ENCODE data around the gene PLD5.

Gene PLD5

DNA sequence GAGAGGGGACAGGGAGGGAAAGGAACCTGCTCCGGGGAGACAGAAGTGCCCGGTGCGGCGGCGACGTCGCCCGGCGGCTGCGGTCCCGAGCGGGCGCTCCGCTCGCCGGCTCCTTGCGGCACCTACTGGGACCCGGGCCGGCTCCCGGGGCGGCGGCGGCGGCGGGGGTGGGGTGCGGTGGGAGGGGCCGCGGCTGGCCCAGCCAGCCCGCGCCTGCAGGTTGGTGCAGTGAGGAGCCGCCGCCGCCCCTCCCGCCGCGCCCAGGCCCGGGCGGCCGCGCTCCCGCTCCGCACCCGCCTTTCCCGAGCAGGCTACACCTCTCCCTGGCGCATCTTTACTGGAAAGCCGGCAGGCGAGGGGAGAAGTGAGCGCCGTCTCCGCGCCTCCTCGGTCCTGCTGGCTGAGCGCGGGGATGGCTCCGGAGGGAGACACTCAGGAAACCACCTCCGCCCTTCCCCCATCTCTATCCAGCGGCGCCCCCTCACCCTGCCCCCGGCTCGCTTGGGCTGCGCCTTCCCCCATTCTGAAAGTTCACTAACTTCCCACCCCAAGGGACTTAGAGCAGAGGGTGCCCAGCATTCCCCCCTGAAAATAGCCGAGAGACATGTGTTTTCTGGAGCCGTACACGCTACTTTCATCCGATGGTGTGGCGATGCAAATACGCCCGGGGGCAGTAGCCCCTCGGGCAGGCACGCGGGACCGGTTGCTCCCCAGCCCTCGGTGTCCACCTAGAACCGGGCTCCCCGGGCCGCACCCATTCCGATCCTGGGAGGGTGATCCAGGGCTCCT is at the start of gene PLD5:
TSS of gene PLD5 (minus strand) at position 127 of the 789 bp plus-strand sequence.
- DNase-seq (ENCODE audit: low read depth in 4 of 4, low spot score in 1 of 4), result no peak

DNA sequence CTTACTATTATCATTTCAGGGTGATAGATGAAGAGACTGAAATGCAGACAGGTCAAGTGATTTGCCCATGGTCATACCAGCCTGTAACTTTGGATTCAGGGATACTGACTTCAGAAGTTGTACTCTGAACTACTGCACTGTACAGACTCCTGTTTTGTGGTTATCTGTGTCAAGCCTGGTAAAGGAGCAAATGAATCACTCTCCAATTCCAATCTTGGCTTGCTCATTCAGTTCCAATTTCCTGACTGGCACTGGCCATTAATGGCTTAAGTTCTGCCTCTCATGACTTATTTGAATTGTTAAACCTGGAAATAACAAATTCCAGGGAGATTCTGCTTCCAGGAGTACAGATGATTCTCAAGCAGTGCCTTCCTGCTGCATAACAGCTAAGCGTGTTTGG is 45.4 kb upstream of the PLD5 start:
- no peak for DNase-seq (ENCODE audit: low read depth in 4 of 4, low spot score in 1 of 4)

DNA sequence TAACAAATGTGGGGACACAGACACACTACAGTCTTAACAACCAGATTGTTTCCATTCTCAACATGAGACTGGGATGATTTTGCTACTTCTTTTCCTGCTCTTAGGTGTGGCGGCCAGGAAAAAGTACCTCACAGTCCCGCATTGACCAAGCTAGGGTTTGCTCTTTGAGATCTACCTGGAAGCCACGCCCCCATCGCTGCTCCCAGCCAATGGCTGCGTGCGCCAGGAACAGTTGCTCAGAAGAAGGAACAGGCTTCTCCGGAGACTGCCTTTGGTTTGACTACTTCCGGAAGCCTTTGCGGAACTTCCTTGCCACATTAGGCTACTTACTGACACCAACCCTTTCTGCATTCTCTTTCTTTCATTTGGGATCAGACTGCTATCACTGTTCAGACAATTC is 44.2 kb upstream of the PLD5 start:
- no peak for DNase-seq (ENCODE audit: low read depth in 4 of 4, low spot score in 1 of 4)

DNA sequence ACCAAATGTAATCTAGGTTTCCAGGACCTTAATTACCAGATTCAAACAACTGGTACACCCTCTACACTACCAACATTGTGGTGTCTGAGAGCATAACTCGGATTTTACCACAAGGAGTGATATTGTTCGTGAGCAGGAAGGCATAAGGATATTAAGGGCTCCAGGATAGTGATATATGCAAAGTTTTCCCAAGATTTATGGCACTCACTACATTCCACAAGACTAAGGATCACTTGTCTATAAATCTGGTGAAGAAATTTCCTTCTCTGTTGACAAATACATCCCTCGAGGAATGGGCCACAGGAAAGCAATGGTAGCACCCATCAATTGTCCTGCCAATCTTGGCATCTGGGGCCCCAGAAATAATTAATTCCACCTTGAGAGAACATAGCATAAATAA is 43.1 kb upstream of the PLD5 start:
- DNase-seq (ENCODE audit: low read depth in 4 of 4, low spot score in 1 of 4), result no peak

DNA sequence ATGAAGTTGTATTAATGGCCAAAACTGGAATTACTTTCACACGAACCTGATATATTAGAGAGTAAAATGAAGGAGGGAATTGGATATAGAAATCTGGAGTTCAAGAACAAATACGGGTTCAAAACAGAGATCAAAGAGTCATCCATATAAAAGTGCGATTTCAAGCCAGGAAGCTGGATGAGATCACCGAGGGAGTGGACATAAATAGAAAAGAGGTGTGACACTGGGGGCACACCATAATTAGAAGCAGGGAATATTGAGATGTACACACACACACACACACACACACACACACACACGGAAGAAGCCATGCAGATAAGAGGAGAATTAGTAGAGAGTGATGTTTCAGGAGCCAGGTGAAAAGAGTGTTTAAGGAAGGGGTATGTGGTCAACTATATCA is 32.3 kb upstream of the PLD5 start:
- no peak for DNase-seq (ENCODE audit: low read depth in 4 of 4, low spot score in 1 of 4)

DNA sequence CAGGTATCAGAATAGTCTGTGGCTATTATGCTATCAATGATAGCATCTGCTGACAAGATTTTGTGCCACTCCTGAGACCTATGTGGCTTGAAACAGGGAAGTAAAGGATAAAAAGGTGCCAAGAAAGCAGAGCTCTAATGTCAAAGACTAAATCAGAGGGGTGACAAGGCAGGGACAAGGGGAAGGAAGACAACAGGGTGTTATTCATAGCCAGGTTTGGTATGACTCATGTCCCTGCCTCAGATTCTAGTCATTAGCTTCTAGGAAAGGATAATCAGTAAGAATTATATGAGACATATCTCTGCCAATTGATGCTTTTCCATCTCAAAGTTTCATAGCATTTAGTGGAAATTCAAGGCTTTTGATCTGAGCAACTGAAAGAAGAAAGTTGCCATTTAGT is 31.8 kb upstream of the PLD5 start:
- DNase-seq (ENCODE audit: low read depth in 4 of 4, low spot score in 1 of 4), result no peak

DNA sequence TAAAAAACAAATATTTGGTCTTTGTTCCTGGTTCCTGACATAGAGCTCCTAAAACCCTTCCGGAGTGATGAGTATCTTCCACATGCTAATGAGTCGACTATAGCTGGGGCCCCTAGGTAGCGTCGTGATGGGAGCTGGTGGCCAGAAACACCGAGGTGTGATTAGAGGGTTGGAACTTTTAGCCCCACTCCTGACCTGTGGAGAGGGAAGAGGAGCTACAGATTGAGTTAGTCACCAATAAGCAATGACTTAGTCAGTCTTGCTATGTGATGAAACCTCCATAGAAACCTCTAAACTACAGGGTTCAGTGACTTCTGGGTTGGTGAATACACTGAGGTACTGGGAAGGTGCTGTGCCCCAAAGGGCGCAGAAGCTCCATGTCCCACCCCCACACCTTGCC is 30.1 kb upstream of the PLD5 start:
- DNase-seq (ENCODE audit: low read depth in 4 of 4, low spot score in 1 of 4), result no peak

DNA sequence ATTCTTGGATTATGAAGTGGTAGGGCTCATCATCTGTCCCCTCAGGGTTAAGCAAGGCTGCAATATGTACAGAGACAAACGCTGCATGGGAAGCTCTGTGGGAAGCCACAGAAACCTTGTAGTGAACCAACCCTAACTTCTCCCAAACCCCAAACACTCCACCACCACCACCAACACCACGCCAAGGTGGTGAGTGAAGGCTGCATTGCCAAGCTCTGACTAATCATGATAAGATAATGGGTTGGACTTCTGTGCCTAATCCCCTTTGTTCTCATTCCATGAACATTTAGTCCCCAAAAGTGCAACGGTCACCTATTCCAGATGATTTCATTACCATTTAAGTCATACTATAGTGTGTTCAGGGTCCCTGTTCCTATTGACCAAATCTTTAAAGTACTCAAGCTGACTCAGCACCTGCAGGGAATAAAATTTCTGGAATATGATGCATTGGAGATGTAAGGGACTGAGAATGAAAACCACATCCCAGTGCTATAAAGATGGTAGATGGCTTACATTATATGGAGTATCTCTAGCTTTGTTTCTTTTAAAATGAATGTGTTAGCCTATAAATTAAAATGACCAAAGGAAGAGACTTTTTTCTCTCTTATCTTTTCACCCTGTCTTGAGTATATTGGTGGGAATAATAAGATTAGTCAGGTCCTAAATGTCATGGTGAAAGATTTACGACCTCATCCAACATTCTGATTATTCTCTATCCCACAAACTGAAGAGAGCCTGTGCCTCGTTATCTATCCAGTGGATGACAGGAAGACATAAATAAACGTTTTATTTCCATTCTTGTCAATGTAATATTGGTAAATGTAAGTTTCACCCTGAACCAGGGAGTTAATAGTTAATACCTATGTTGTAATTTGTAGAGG is 22.6 kb upstream of the PLD5 start:
- DNase-seq (ENCODE audit: low read depth in 4 of 4, low spot score in 1 of 4), result no peak

DNA sequence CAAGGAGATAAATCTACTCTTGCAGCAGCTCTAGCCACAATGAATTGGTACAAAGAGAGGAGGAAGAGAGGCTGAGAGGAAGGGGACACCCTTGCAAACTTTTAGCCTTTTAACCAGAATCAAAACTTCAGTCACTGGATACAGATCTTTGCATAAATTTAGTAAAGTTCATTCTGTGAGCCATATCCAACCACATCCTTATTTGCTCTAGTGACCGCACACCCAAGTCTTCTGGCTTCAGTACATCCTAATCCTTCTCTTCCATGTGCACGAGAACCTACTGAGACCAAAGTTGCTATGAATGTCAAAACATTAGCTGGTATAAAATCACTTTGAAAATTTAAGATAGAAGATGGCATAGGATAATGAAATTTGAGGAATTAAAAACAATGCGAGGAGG is 21.9 kb upstream of the PLD5 start:
- no peak for DNase-seq (ENCODE audit: low read depth in 4 of 4, low spot score in 1 of 4)

DNA sequence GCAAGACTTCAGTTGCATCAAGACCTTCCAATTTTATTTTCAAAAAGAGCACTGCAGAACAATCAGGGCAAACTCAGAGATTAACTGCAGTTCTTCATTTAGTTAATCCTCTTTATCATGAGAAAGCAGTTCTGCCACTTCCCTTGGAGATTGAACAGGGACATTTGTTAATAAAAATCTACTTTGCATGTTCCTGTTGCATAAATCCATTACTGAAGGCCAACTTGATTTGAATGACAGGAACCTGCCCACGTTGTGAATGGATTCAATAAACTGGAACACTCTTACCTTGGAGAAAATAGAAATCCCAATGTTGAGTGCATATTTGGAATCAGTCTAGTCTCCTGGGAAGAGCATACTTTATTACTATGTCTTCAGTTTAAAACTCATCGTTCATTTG is 19.6 kb upstream of the PLD5 start:
- no peak for DNase-seq (ENCODE audit: low read depth in 4 of 4, low spot score in 1 of 4)

DNA sequence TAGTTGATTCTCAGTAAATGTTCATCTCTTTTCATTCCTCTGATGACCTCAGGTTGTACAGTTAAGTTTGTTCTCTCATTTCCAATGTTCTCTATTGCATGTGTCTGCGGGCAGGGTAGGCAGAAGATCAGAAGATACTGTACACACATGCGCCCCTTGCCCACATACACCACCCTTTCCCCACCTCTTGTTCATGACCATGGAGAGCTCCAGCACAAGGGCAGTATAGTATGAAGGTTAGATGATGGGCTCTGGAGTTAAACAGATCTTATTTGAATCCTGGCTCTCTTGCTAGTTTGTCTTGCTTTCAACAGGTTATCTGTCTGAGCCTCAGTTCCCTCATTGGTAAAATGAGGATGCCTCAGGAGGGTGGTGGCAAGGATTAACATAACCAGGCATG is 17.8 kb upstream of the PLD5 start:
- no peak for DNase-seq (ENCODE audit: low read depth in 4 of 4, low spot score in 1 of 4)

DNA sequence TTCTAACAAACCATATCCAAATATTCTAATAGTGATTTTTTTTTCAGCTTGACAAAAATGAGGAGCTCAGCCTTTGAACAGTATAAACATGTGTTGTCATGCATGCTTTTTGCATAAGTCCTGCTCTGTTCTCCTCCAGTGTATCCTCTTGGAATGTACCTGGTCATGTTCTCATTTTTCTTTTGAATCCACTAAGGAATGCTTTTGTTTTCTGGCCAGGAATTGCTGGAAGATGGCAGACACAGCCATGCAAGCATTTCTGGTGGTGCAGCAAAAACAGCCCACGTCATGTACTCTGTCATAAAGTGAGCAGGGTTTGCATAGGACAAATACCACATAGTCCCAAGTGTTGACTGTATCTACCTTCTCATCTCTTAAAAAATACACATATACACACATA is 11.5 kb upstream of the PLD5 start:
- no peak for DNase-seq (ENCODE audit: low read depth in 4 of 4, low spot score in 1 of 4)

DNA sequence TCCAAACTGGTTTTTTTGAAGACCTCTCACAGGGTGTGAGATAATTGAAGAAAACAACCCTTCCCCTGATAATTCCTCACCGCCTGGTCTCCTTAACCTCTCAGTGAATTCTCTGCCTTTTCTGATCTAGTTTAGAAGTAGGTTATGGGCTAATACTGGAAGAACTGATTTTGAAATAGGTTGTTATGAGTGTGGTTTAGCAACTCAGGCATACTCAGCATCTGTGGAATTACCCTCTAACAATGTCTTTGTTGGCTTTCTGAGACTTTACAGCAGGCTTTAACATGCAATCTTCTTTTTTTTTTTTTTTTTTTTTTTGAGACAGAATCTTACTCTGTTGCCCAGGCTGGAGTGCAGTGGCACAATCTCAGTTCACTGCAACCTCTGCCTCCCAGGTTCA is 10.3 kb upstream of the PLD5 start:
- no peak for DNase-seq (ENCODE audit: low read depth in 4 of 4, low spot score in 1 of 4)

DNA sequence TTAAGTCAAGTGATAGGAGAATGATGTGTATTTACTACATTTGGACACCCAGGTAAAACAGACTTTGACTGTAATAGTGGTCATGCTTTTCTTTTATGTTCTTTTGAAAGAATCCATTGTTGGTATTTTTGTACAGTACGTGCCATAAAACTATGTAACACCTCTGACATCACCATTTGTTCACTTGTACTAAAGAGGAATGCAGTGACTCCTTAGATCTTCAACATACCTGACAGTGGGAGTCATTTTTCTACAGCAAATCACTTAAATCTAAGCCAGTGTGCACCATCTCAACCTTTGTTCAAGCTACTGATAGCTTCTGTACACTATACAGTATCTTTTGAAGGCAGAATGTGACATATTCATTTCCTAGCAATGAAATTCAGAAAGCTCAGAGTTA is 6.3 kb upstream of the PLD5 start:
- no peak for DNase-seq (ENCODE audit: low read depth in 4 of 4, low spot score in 1 of 4)

DNA sequence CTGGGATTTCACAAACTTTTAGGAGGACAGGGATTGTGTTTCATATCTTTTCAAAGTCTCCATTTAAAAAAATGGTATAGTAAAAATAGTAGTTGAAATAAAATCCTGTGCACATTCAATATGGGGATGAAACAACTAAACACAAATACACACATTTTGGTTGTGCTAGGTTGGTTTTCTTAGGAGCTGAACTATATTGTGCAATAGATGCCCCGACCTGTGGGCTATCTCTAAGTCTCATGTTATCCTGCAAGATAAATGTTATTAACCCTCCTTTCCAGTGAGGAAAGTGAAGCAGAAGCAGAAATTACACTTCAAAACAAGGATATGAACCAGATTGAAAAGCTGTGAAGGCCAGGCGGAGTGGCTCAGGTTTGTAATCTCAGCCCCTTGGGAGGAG is 1.3 kb upstream of the PLD5 start:
- no peak for DNase-seq (ENCODE audit: low read depth in 4 of 4, low spot score in 1 of 4)

DNA sequence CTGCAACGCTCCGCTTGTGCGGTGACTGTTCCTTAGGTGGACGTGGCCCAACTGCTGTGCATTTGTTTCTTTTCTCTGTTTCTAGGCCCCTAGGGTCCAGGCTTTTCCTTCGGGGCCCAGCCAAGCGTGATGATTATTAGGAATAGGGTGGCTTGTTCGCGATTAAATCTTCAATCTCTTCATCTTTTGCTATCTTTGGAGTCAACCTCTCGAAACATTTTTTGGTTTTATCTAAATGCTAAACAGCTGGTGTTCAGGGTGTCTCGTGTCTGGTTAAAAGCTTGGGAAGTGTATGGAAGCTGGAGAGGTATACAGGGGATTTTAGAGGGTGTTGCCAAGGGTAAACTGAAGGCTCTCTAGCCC is 844 bp upstream of the PLD5 start:
- no peak for DNase-seq (ENCODE audit: low read depth in 4 of 4, low spot score in 1 of 4)

DNA sequence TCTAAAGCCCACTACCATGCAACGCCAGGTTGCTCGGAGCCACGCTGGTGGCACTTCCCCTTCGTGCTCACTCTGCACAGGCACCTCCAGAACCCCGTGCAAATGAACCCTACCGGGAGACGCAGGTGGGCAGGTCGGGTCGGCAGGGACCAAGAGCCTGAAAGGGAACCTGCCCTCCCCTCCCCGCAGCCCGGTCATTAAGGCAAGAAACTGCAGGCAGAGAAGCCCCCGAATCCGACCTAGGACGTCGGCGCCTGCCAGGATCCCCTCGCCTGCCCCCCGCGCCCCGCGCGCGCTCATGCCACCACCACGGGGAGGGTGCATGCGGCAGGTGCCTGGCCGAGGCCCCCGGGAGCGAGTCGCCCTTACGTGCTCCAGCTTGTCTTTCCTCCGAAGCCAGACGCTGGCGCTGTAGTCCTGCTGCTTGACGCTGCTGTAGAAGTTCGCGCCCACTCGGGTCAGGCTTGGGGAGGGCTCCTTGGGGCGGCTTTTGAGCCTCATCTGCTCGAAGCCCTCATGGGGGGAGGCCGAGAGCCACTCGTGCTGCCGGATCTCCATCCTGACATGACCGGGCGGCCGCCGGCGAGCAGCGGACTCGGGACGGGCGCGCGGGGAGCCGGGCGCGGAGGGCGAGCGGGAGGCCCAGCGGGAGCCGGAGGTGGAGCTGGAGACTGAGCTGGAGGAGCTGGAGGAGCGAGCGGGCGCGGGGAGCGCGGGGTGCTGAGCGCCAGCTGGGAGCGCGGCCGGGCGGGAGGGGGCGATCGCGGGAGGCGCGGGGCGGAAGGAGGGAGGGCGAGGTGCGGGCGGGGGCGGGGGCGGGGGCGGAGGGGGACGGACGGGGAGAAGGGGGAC is 552 bp downstream of the PLD5 start:
- no peak for DNase-seq (ENCODE audit: low read depth in 4 of 4, low spot score in 1 of 4)

DNA sequence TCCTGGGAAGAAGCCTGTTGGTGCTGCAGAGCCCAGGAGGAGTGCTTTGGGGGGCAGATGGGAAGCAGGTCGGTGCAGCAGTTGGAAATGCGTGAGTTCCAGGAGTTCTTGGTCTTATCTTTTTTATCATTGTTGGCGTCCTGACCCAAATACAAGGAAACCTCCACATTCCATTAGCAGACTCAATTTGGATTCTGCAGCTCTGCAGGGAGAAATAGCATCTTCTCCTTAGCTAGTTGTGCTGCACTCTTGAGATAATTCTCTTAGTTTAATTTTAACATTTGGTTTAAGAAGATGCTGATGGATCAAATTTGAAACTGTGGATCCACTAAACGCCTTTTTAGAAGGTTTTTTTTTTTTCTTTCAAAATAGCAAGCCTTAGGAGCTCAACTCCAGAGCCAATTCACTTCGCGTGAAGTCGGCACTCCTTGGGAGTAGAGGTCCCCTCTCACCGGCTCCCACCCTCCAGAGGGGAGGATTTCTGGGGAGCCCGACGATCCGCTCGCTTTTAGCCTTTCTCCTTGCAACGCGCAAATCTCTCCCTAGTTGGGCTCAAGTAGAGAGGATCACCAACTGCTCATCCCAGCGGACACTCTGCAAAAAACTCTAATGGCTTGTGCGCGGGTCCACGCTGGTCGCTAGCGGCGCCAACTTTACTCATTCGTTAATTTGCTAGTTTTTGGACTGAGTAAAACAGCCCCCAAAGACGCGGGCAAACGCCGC is 1.3 kb downstream of the PLD5 start:
- no peak for DNase-seq (ENCODE audit: low read depth in 4 of 4, low spot score in 1 of 4)

DNA sequence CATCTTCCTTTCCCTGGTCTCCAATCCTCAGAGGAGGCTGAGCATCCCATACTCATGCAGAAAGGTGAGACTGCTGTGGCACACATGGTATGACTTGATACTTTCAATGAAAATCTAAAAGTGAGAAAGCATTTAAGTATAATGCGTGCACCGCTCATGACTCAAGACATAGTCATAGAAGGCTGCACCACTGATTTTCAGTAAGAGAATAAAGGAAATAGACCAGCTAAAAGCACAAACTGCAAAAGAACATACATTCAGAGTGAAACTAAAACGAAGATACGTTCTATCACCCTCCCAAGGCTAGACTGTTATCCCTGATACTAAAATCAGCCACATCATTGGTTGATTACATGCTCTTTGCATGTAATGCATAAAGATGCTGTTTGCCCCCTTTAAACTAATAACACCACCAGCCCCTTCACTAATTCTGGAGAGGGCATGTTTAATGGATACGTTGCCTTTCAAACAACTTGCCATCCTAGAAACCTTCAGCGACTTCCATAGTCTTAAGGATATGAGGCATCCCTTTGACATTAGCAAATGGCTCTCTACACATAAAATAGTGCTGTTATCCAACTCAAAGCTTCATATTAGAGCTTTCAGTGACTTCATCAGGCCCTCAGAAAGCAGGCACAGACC is 2.1 kb downstream of the PLD5 start:
- DNase-seq (ENCODE audit: low read depth in 4 of 4, low spot score in 1 of 4), result no peak

DNA sequence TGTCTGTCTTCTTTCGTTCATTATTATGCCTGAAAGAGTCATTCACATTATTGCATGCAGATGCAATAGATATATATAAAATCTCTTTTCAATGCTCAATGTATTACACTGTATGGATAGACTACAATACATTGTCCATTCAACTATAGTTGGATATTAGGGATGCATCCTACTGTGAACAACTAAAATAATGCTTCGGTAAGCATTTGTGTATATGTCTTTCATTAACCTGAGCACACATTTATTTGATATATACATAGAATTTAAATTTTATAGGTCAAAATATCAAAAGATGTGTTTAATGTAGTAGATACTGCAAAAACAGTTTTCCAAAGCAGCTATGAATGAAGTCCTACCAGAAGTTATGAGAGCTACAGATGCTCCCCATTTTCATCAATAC is 8.9 kb downstream of the PLD5 start:
- DNase-seq (ENCODE audit: low read depth in 4 of 4, low spot score in 1 of 4), result no peak

DNA sequence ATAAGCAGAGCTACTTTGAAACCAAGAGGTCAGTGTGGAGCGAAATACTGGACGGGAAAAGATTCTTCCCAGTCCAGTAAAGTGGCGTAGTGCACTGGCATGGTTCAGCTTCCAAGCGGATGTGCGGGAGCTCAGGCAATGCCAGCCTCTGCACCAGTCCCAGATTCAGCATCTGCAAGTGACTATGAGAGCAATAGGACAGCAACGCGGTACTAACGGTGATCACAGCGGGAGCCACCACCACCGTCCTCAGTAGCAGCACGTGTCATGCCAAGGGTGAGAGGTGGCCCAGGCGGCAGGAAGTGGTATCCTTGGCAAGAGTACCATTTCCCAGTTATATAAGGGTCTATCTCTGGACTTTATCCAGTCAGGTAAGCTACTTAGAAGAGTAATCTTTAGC is 17.8 kb downstream of the PLD5 start:
- DNase-seq (ENCODE audit: low read depth in 4 of 4, low spot score in 1 of 4), result no peak
